C1 segment of cervical spinal cord (tissue), 14 donors: ENCODE measurements around the gene FMO1.
"Not testable (repeated sequence)": the region's sequence is repeated elsewhere in the genome, so short reads cannot be mapped to it uniquely, and the experiment has no call there.

Source experiments
- DNase-seq, 14 donors: peaks; one replicate each; lab custom pipeline; 2025; lab: John Stamatoyannopoulos, UW

Gene FMO1, protein sequence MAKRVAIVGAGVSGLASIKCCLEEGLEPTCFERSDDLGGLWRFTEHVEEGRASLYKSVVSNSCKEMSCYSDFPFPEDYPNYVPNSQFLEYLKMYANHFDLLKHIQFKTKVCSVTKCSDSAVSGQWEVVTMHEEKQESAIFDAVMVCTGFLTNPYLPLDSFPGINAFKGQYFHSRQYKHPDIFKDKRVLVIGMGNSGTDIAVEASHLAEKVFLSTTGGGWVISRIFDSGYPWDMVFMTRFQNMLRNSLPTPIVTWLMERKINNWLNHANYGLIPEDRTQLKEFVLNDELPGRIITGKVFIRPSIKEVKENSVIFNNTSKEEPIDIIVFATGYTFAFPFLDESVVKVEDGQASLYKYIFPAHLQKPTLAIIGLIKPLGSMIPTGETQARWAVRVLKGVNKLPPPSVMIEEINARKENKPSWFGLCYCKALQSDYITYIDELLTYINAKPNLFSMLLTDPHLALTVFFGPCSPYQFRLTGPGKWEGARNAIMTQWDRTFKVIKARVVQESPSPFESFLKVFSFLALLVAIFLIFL

DNA sequence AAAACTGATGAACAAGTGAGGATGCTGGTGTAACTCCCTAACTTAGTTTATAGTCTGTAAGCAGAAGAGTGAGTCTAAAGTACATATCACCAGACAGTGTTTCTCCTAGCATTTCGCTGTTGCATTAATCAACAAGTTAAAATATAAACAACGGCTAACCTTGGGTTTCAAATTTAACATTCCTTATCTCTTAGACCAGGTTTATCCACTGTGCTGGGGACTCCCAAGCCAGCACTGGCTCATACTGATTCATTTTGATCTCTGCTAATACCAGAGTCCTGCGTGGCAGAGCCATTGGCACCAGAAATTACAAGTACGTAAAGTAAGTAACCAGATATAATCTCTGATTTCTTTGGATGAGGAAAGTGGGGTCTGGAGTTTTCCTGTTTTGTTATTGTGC lies at the start of gene FMO1:
FMO1 (plus strand) TSS at position 193 of the 400 bp plus-strand sequence. CDS start 9,594 bp downstream, outside the sequence.
- no peak for DNase-seq

DNA sequence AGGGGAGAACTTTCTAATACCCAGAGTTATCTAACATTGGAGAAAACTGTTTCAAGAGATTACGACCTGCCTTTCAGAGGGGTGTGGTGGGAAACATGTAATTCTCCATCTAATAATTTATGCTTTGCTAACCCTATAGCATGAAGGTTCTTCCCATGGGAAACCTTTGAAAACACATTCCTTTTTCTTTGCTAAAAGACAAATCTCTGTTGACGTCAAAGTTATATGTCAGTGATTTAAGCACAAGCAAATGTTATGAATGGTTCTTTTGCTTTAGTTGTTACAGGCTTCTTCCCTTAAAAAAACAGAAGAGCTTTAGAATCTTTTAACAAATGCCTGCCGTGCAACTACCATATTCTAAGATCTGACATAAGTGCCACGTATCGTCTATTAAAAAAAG lies 44.0 kb upstream of the FMO1 start:
- no peak for DNase-seq

GRCh38 chr1:171206204-171206977 lies 41.9 kb upstream of the FMO1 start:
- DNase-seq: no peak

- DNase-seq: no peak
Measured at GRCh38 chr1:171206978-171207355, 41.3 kb upstream of the FMO1 start.

DNA sequence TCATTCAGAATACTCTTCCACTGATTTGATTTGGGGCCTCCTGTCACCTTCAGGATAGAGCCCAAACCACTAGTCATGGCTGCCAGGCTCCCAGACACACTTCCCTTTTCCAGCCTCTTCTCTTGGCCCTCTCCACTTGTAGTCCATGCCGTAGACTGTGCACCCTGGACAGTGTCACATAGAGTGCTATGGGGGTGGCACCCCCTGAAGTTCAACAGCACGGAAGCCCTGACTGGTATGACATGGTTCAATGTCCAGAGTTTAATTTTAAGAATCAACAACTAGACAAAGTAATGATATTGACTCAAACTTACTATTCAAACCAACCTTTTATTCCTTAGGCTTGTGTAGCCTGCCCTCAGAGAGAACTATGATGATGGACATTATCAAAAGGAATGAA lies 40.9 kb upstream of the FMO1 start:
- DNase-seq: no peak

- DNase-seq: no peak
Measured at GRCh38 chr1:171210355-171210754, 37.9 kb upstream of the FMO1 start.

GRCh38 chr1:171212607-171213351 lies 35.5 kb upstream of the FMO1 start:
- DNase-seq: no peak

- DNase-seq: no peak
Measured at GRCh38 chr1:171213559-171214454, 34.5 kb upstream of the FMO1 start.

GRCh38 chr1:171217658-171218443 lies 30.4 kb upstream of the FMO1 start:
- DNase-seq: no peak

DNA sequence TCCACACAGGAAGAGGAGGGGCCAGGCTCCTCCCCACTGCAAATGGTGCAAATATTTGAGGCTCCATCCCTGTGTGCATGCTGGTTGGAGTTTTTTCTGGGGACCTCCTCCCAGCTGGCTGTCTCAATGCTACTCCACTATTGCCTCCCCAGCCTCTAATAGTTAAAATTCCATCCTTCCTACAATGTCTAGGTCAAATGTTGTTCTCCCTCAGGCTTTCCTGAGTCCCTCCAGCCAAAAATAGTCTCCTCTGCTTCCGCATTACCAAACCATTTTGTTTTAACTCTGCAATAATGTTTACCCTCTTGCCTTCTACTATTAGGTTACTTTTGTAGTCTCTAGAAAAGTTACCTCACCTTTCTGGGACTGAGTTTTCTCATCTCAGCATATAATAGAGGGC lies 29.6 kb upstream of the FMO1 start:
- DNase-seq: no peak

GRCh38 chr1:171219346-171220080 lies 28.8 kb upstream of the FMO1 start:
- no peak for DNase-seq

DNA sequence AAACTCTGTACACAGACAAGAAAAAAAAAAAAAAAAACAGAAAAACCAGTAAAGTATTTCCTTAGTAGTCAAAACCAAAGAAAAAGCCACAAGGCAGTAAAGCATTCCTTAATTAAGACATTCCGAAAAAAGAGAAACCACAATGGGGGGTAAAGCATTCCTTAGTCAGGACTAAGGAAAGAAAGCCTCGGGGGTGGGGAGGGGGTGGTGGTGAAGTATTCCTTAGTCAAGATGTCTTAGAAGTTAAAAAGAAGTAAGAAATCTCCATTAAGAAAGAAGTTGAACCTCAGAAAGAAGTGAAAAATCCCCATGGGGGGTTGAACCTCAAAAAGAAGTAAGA lies 28.2 kb upstream of the FMO1 start:
- no peak for DNase-seq

GRCh38 chr1:171220581-171221054 lies 27.7 kb upstream of the FMO1 start:
- peak in 3 of 14 donors; percentile 4 to 29 (median 13) for DNase-seq

GRCh38 chr1:171221665-171222591 lies 26.4 kb upstream of the FMO1 start:
- no peak for DNase-seq

- no peak for DNase-seq
Measured at GRCh38 chr1:171222936-171223335, 25.4 kb upstream of the FMO1 start.

GRCh38 chr1:171224257-171224656 lies 24.0 kb upstream of the FMO1 start:
- not testable (repeated sequence) for DNase-seq

DNA sequence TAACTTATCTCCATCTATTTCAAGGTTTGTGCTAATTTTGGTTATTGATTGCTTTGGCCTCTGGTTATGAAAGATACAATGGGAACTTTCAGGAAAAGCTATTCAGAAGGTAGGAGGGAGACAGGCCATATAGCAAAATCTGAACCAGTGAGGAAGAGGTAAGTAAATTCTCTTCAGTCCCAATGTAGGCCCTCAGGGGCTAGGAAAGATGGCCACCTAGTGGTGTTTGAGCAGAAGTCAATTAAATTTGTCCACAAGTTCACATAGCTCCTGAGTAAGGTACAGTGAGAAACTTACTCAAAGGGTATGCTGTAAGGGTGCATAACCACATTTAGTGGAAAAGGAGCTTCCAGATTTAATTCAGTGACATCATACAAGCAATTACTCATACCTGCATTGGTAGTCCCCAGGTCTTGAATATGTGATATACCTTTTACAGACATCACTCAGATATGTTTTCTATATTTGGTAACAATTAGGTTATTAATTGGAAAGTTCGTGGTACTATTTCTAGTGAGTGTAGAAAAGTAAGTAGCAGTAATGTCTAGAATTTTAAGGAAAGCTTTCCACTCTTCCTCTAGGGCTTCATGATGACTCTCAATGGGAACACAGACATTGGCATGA lies 21.4 kb upstream of the FMO1 start:
- DNase-seq: peak in 2 of 14 donors; percentile 9 to 14

- DNase-seq: no peak
Measured at GRCh38 chr1:171231326-171231725, 17.0 kb upstream of the FMO1 start.
